Measurements from ENCODE around the gene ADM. TPM values are rescaled to one million over a fixed set of nuclear protein-coding genes. Genes with fewer than 3 reads are reported as not detected.

Gene ADM
- total RNA-seq, 2 experiments from 2014 or later, result 43.1 to 46.9 TPM

- ATAC-seq (no peak), DNase-seq (no peak)
- ChIA-PET POLR2A (interaction anchor here (0.6 kb wide), 1 partner anchor 1559 kb away, joined by 3 read pairs; no protein-coding TSS in a partner anchor), CTCF (interaction anchor here (1.3 to 1.4 kb wide), 2 partner anchors 9 to 76 kb away, joined by 3 to 5 read pairs; no protein-coding TSS in a partner anchor)
- no peak overlapping the region for H3K27ac Mint-ChIP-seq
- intact Hi-C loops (cut with micrococcal nuclease), result no loop called here
- no peak for TF ChIP-seq CTCF (IDR thresholded peaks at IDR 0.05)
- no peaks in the 10 kb centered on the region for H3K36me3 Mint-ChIP-seq (ENCODE audit: low read depth)
- H3K4me3 Mint-ChIP-seq, result no peak overlapping the region
- H3K4me1 Mint-ChIP-seq (ENCODE audit: low read depth), result peaks cover 10% of the 10 kb centered on the region
- peaks cover 3% of the 10 kb centered on the region for H3K27me3 Mint-ChIP-seq
- H3K9me3 Mint-ChIP-seq, result no peaks in the 10 kb centered on the region
Measured at GRCh38 chr11:10283991-10284390, 20.9 kb upstream of the ADM start.

- ChIA-PET CTCF (interaction anchor here (1.5 kb wide), 1 partner anchor 16 kb away, joined by 4 read pairs; no protein-coding TSS in a partner anchor), POLR2A (no interaction called here)
- H3K9me3 Mint-ChIP-seq, result no peaks in the 10 kb centered on the region
- no peaks in the 10 kb centered on the region for H3K36me3 Mint-ChIP-seq (ENCODE audit: low read depth)
- TF ChIP-seq CTCF (IDR thresholded peaks at IDR 0.05), result no peak
- H3K4me3 Mint-ChIP-seq, result no peak overlapping the region
- H3K4me1 Mint-ChIP-seq (ENCODE audit: low read depth), result peaks cover 10% of the 10 kb centered on the region
- intact Hi-C loops (cut with micrococcal nuclease), result no loop called here
- no peak for DNase-seq
- ATAC-seq, result no peak
- peaks cover 3% of the 10 kb centered on the region for H3K27me3 Mint-ChIP-seq
- no peak overlapping the region for H3K27ac Mint-ChIP-seq
Measured at GRCh38 chr11:10285148-10285802, 19.6 kb upstream of the ADM start.

- CTCF ChIA-PET, result interaction anchor here (0.9 to 1.2 kb wide), 2 partner anchors 11 to 18 kb away, joined by 3 to 4 read pairs; partner anchors contain the start of gene ADM
- no peak overlapping the region for H3K4me3 Mint-ChIP-seq
- no peak overlapping the region for H3K27ac Mint-ChIP-seq
- DNase-seq, result no peak
- H3K4me1 Mint-ChIP-seq (ENCODE audit: low read depth), result peaks cover 14% of the 10 kb centered on the region
- H3K36me3 Mint-ChIP-seq (ENCODE audit: low read depth), result no peaks in the 10 kb centered on the region
- H3K27me3 Mint-ChIP-seq, result peaks cover 4% of the 10 kb centered on the region
- no peaks in the 10 kb centered on the region for H3K9me3 Mint-ChIP-seq
- POLR2A ChIA-PET, result interaction anchor here (0.6 kb wide), 1 partner anchor 381 kb away, joined by 4 read pairs; no protein-coding TSS in a partner anchor
- intact Hi-C loops (cut with micrococcal nuclease), result no loop called here
- ATAC-seq, result no peak
- no peak for TF ChIP-seq CTCF (IDR thresholded peaks at IDR 0.05)
Measured at GRCh38 chr11:10287140-10287539, 17.7 kb upstream of the ADM start.

- CTCF ChIA-PET, result interaction anchor here (0.9 to 1.2 kb wide), 3 partner anchors 10 to 20 kb away, joined by 3 to 4 read pairs (median 3); partner anchors contain the start of gene ADM
- intact Hi-C loops (cut with micrococcal nuclease), result no loop called here
- peaks cover 4% of the 10 kb centered on the region for H3K27me3 Mint-ChIP-seq
- H3K4me1 Mint-ChIP-seq (ENCODE audit: low read depth), result peaks cover 19% of the 10 kb centered on the region
- no peaks in the 10 kb centered on the region for H3K9me3 Mint-ChIP-seq
- ATAC-seq, result no peak
- no peak for DNase-seq
- POLR2A ChIA-PET, result no interaction called here
- no peaks in the 10 kb centered on the region for H3K36me3 Mint-ChIP-seq (ENCODE audit: low read depth)
- no peak overlapping the region for H3K4me3 Mint-ChIP-seq
- H3K27ac Mint-ChIP-seq, result no peak overlapping the region
- no peak for TF ChIP-seq CTCF (IDR thresholded peaks at IDR 0.05)
Measured at GRCh38 chr11:10287766-10288715, 16.8 kb upstream of the ADM start.
